A673 (cell line): ENCODE measurements around the gene BABAM2.

Experiments
- CTCF ChIP-seq: fragments of 300-800, 200-600 bp; sonication (generic); conservative IDR thresholded peaks from 2 replicates; pipeline ENCODE4 v1.5.1; 2017; ENCODE audit warnings: low read depth, mild to moderate bottlenecking, antibody characterized with exemption, low read length, moderate library complexity, mixed read lengths
- EZH2 ChIP-seq: fragments of 200-600 bp; sonication (generic); IDR thresholded peaks from 2 replicates; pipeline ENCODE4 v1.6.1; 2017; ENCODE audit warnings: borderline replicate concordance, low read depth, mild to moderate bottlenecking, mixed read lengths, antibody characterized with exemption, low read length; ENCODE audit not compliant: poor library complexity, severe bottlenecking

- TF ChIP-seq CTCF (no peak), EZH2 (no peak)
Observed at GRCh38 chr2:28025123-28025522, 134.6 kb downstream of the BABAM2 start.
